LNCaP clone FGC (cell line): ENCODE data around the gene PLXNC1.

ENCODE experiments used
- DNase-seq: peaks from one replicate; pipeline ENCODE4 v3.0.0-alpha.2; 2011; ENCODE audit warnings: low read depth
- H3K4me3 ChIP-seq: 2 replicates; pipeline ENCODE4 v1.5.1; 2011; ENCODE audit warnings: mild to moderate bottlenecking, low read depth, low read length, control low read depth
- CTCF ChIP-seq: IDR thresholded peaks from 2 replicates; pipeline ENCODE4 v1.5.1; 2012; ENCODE audit warnings: mild to moderate bottlenecking; ENCODE audit not compliant: control insufficient read depth, insufficient read depth; ENCODE audit errors: extremely low read depth

Gene PLXNC1

GRCh38 chr12:94219622-94220302 lies 71.4 kb downstream of the PLXNC1 start:
- no peak for TF ChIP-seq CTCF
- DNase-seq: no peak
- H3K4me3 ChIP-seq: no peak overlapping the region

- H3K4me3 ChIP-seq: no peak overlapping the region
- TF ChIP-seq CTCF: no peak
- no peak for DNase-seq
Measured at GRCh38 chr12:94220804-94221203, 72.4 kb downstream of the PLXNC1 start.

GRCh38 chr12:94222351-94223084 lies 74.1 kb downstream of the PLXNC1 start:
- no peak overlapping the region for H3K4me3 ChIP-seq
- DNase-seq: no peak
- no peak for TF ChIP-seq CTCF

- H3K4me3 ChIP-seq: no peak overlapping the region
- no peak for TF ChIP-seq CTCF
- DNase-seq: no peak
Measured at GRCh38 chr12:94223842-94224241, 75.5 kb downstream of the PLXNC1 start.

- no peak for DNase-seq
- H3K4me3 ChIP-seq: no peak overlapping the region
Measured at GRCh38 chr12:94225506-94225905, 77.1 kb downstream of the PLXNC1 start.

GRCh38 chr12:94225947-94226630 lies 77.7 kb downstream of the PLXNC1 start:
- no peak for DNase-seq

More at GRCh38 chr12:94225506-94225905, 77.1 kb downstream of the PLXNC1 start:
- TF ChIP-seq CTCF: no peak

More at GRCh38 chr12:94225947-94226630, 77.7 kb downstream of the PLXNC1 start:
- H3K4me3 ChIP-seq: no peak overlapping the region
- no peak for TF ChIP-seq CTCF
